Common myeloid progenitor, CD34-positive (primary cell): ENCODE measurements around the gene PALD1.
A peak's percentile ranks its signal among the peaks of the same experiment; 100 is the strongest.

Source experiments
- CTCF ChIA-PET: fragments of 350-600 bp; sonication (Branson Sonifier 250); formaldehyde crosslinking; loops from one replicate; lab custom pipeline; 2021; ENCODE audit warnings: antibody characterized with exemption; lab: Charles Lee
- POLR2A ChIA-PET: fragments of 350-600 bp; sonication (Branson Sonifier 250); formaldehyde crosslinking; loops from one replicate; lab custom pipeline; 2021; ENCODE audit warnings: antibody characterized with exemption; lab: Charles Lee
- DNase-seq, 3 donors: peaks; one replicate each; pipeline versions ENCODE4 v3.0.0 to v3.0.0-alpha.2; 2013
- H3K27ac ChIP-seq, 2 experiments: 1 replicate in 1 of 2; 2 replicates in 1 of 2; pipeline ENCODE4 v1.7.0; 2013; ENCODE audit warnings: inconsistent platforms in 2 of 2, low read length in 2 of 2, mild to moderate bottlenecking in 2 of 2, low read depth in 1 of 2, moderate library complexity in 1 of 2; ENCODE audit not compliant: severe bottlenecking in 2 of 2, insufficient read depth in 1 of 2, poor library complexity in 1 of 2
- H3K27me3 ChIP-seq, 5 experiments: replicated peaks in 2 of 5; 1 replicate in 3 of 5; 2 replicates in 2 of 5; pipeline versions ENCODE4 v1.6.1 to v1.7.0; 2013; ENCODE audit warnings: low read length in 4 of 5, mild to moderate bottlenecking in 2 of 5, moderate library complexity in 2 of 5, inconsistent platforms in 1 of 5; ENCODE audit not compliant: insufficient read depth in 5 of 5, control insufficient read depth in 4 of 5
- H3K36me3 ChIP-seq, 4 experiments: 1 replicate in 2 of 4; 2 replicates in 2 of 4; pipeline versions ENCODE4 v1.6.1 to v1.7.0; 2013; ENCODE audit warnings: low read length in 3 of 4, control low read depth in 1 of 4, mild to moderate bottlenecking in 1 of 4; ENCODE audit not compliant: control insufficient read depth in 4 of 4, insufficient read depth in 4 of 4
- H3K4me1 ChIP-seq, 4 experiments: 1 replicate in 3 of 4; 2 replicates in 1 of 4; pipeline versions ENCODE4 v1.6.1 to v1.7.1; 2013; ENCODE audit warnings: low read length in 3 of 4, mild to moderate bottlenecking in 3 of 4, control low read depth in 1 of 4, inconsistent platforms in 1 of 4, moderate library complexity in 1 of 4; ENCODE audit not compliant: control insufficient read depth in 4 of 4, insufficient read depth in 4 of 4; ENCODE audit errors: control extremely low read depth in 1 of 4
- H3K4me3 ChIP-seq, 7 experiments: 1 replicate in 4 of 7; 2 replicates in 3 of 7; pipeline versions ENCODE4 v1.5.1 to v1.7.0; 2013; ENCODE audit warnings: mild to moderate bottlenecking in 7 of 7, low read length in 6 of 7, moderate library complexity in 6 of 7, inconsistent platforms in 2 of 7, low read depth in 2 of 7, control low read depth in 1 of 7; ENCODE audit not compliant: insufficient read depth in 4 of 7, control insufficient read depth in 1 of 7; ENCODE audit errors: extremely low read depth in 1 of 7
- H3K9me3 ChIP-seq, 5 experiments: 1 replicate in 4 of 5; 2 replicates in 1 of 5; pipeline versions ENCODE4 v1.6.1 to v1.7.1; 2013; ENCODE audit warnings: low read length in 4 of 5, mild to moderate bottlenecking in 2 of 5, inconsistent platforms in 1 of 5, low read depth in 1 of 5, moderate library complexity in 1 of 5; ENCODE audit not compliant: control insufficient read depth in 4 of 5, insufficient read depth in 2 of 5; ENCODE audit errors: control extremely low read depth in 1 of 5
- WGBS: methylation state at CpG from one replicate; pipeline ENCODE4 v1.1.5; 2013; ENCODE audit not compliant: insufficient coverage; 5-methylcytosine and 5-hydroxymethylcytosine counted together

The PALD1 gene

DNA sequence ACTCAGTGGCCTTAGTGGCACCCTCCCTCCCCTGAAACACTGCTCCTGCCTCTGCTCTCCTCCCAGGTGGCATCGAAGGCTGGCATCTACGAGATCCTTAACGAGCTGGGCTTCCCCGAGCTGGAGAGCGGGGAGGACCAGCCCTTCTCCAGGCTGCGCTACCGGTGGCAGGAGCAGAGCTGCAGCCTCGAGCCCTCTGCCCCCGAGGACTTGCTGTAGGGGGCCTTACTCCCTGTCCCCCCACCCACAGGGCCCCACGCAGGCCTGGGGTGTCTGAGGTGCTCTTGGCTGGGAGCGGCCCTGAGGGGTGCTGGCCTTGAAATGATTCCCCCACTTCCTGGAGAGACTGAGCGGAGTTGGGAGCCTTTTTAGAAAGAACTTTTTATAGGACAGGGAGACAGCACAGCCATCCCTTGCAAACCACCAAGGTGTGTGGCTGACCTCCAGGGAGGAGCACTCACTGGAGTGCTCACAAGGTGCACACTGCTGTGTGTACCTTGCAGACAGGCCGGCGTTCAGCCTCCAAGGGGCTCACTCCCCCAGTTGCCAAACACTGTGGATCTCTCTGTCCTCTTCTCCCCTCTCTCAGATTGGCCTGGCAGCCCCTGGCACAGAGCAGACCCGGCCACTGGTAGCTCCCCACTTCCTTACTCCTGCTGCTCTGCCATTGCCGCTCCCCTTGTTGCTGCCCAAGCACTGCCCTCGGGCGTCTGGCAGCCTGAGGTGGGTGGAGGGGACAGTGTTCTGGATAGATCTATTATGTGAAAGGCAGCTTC lies 88.1 kb downstream of the PALD1 start:
- Histone ChIP-seq H3K4me3 (no peak overlapping the region), H3K27ac (no peak overlapping the region), H3K36me3 (peaks cover 0 to 3% (median 0%) of the 10 kb centered on the region in 4 experiments), H3K27me3 (no peaks in the 10 kb centered on the region), H3K4me1 (peaks cover 0 to 85% (median 32%) of the 10 kb centered on the region in 4 experiments), H3K9me3 (no peaks in the 10 kb centered on the region)
- POLR2A ChIA-PET = no interaction called here
- whole genome bisulfite sequencing = 96% methylated on average over 13 of the region's 18 CpGs
- CTCF ChIA-PET = interaction anchor here (0.7 to 1.6 kb wide), 8 partner anchors 8 to 313 kb away, joined by 3 to 4 read pairs (median 3); no protein-coding TSS in a partner anchor
- DNase-seq = no peak

DNA sequence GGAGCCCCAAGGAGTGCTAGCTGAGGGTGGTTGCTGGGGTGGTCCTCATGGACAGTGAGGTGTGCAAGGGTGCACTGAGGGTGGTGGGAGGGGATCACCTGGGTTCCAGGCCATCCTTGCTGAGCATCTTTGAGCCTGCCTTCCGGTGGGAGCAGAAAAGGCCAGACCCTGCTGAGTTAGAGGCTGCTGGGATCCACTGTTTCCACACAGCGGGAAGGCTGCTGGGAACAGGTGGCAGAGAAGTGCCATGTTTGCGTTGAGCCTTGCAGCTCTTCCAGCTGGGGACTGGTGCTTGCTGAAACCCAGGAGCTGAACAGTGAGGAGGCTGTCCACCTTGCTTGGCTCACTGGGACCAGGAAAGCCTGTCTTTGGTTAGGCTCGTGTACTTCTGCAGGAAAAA lies 89.0 kb downstream of the PALD1 start:
- CTCF ChIA-PET = interaction anchor here (0.7 to 1.4 kb wide), 4 partner anchors 24 to 253 kb away, joined by 3 to 4 read pairs (median 3); no protein-coding TSS in a partner anchor

DNA sequence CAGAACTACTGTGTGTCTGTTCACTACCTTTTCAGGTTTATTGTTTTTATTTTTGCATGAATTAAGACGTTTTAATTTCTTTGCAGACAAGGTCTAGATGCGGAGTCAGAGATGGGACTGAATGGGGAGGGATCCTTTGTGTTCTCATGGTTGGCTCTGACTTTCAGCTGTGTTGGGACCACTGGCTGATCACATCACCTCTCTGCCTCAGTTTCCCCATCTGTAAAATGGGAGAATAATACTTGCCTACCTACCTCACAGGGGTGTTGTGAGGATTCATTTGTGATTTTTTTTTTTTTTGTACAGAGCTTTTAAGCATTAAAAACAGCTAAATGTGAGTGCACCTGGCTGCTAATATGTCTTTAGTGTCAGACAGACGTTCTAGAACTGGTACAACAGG lies 89.5 kb downstream of the PALD1 start:
- 78% methylated on average over 1 of the region's 3 CpGs for WGBS

More for the DNA sequence above, 89.0 kb downstream of the PALD1 start:
- WGBS = 89% methylated on average over 4 of the region's 4 CpGs
- Histone ChIP-seq H3K27me3 (no peaks in the 10 kb centered on the region), H3K4me1 (peaks cover 0 to 78% (median 30%) of the 10 kb centered on the region in 4 experiments), H3K27ac (no peak overlapping the region), H3K4me3 (no peak overlapping the region), H3K9me3 (no peaks in the 10 kb centered on the region), H3K36me3 (peaks cover 0 to 3% (median 0%) of the 10 kb centered on the region in 4 experiments)
- POLR2A ChIA-PET = no interaction called here
- no peak for DNase-seq

DNA sequence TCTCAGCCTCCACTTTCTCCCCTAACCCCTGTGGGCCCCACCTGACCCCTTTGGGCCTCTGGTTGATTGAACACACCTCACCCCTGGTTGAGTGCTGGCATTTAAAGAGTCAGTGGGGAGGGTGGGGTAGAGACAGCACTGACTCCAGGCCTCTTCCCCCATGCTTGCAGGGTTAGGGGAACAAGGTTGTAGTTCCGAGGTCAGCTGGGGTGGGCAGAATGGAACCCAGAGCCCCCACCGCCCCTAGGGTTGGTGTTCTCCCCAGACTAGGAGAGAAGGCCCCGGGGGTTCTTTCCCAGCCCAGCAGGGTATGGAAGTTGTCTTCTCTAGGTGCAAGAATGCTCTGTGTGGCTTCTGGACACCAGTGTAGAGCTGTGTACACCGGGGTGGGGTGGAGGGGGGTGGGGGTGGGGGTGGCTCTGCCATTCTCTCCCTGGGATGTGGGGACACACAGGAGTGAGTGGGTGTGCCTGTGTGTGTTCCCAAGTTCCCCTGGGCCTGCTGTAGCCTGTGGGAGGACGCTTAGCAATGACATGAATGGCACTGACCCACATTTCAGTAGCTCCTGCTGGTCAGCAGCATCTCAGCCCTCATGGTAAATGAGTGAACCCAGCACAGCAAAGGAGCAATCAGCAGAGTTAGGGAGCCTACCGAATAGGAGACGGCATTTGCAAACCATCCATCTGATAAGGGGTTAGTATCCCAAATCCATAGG lies 90.4 kb downstream of the PALD1 start:
- POLR2A ChIA-PET = interaction anchor here (1.0 kb wide), 1 partner anchor 7 kb away, joined by 3 read pairs; no protein-coding TSS in a partner anchor
- H3K27me3 ChIP-seq = no peaks in the 10 kb centered on the region
- H3K9me3 ChIP-seq = no peaks in the 10 kb centered on the region
- WGBS = 91% methylated on average over 5 of the region's 7 CpGs
- H3K27ac ChIP-seq = no peak overlapping the region
- H3K4me3 ChIP-seq = peak overlapping the region in 1 of 7 experiments; percentile 19
- CTCF ChIA-PET = interaction anchor here (0.6 to 1.4 kb wide), 4 partner anchors 9 to 192 kb away, joined by 3 to 4 read pairs (median 3); no protein-coding TSS in a partner anchor
- H3K4me1 ChIP-seq = peaks cover 0 to 76% (median 30%) of the 10 kb centered on the region in 4 experiments
- H3K36me3 ChIP-seq = peaks cover 0 to 3% (median 0%) of the 10 kb centered on the region in 4 experiments
- no peak for DNase-seq

More for the DNA sequence above, 89.5 kb downstream of the PALD1 start:
- Histone ChIP-seq H3K27me3 (no peaks in the 10 kb centered on the region), H3K4me3 (no peak overlapping the region), H3K36me3 (peaks cover 0 to 3% (median 0%) of the 10 kb centered on the region in 4 experiments), H3K4me1 (peaks cover 0 to 75% (median 30%) of the 10 kb centered on the region in 4 experiments), H3K27ac (no peak overlapping the region), H3K9me3 (no peaks in the 10 kb centered on the region)
- ChIA-PET POLR2A (interaction anchor here (1.0 kb wide), 1 partner anchor 8 kb away, joined by 3 read pairs; no protein-coding TSS in a partner anchor), CTCF (interaction anchor here (1.0 to 1.4 kb wide), 3 partner anchors 24 to 253 kb away, joined by 3 to 4 read pairs (median 3); no protein-coding TSS in a partner anchor)
- no peak for DNase-seq

DNA sequence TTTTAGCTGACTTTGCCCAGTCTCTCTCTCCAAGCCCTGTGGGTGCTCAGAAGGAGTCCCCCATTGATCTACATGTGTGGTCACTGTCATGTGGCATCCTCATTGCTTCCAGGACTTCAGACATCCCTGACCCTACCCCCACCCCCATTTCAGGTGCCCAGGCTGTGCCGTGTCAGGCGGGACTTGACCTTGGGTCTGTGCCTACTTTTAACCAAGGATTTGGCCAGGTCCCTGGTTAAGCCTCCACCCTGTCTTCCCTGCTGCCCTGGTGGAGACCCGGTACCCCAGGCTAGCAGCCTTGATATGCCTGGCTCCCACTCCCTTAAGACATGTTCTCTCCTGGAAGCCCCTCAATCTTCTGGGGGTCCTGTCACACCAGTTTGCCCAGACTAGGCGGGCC lies 92.7 kb downstream of the PALD1 start:
- 90% methylated on average over 3 of the region's 4 CpGs for WGBS

DNA sequence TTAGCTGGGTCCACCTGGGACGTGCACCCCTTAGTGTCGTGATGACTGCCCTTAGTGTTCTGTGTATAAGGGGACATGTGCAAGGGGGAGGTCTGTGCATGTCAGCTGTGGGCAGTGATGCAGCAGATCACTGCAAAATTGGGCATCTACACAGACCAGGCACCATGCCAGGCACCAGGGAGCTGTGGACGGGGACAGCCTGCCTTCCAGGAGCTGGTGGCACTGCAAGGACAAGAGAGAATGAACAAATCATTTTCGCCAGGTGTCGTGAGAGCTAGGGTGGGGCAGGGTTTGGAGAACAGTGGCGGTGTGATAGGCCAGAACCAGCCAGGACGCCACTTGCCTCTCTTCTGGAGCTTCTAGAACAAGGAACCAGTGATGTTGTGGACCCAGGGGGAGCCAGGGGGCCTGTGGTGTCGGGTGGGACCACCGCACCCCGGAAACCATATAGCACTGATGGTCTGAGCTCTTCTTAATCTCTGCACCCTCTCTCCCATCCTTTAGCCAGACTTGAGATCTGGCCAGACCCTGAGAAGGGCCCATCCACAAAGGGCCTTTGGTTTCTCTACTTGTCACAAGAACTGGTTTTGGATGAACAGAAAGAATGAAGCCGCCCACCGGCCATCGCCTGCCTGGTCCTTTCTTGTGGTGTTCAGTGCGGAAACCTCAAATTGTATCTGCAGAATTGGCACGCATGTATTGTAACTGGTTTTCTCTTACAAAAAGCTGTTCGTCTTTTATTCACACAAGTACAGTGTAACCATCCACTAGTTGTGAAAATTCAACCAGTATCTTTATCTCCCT lies 93.3 kb downstream of the PALD1 start:
- WGBS = 84% methylated on average over 14 of the region's 16 CpGs
- no peak for DNase-seq
- peaks cover 10 to 74% (median 37%) of the 10 kb centered on the region in 4 experiments for H3K4me1 ChIP-seq
- no peak overlapping the region for H3K27ac ChIP-seq
- ChIA-PET CTCF (interaction anchor here (1.2 to 2.2 kb wide), 5 partner anchors 11 to 23 kb away, joined by 3 to 7 read pairs (median 4); no protein-coding TSS in a partner anchor), POLR2A (no interaction called here)
- H3K36me3 ChIP-seq = no peaks in the 10 kb centered on the region
- no peak overlapping the region for H3K4me3 ChIP-seq
- no peaks in the 10 kb centered on the region for H3K9me3 ChIP-seq
- H3K27me3 ChIP-seq = no peaks in the 10 kb centered on the region

More for the DNA sequence above, 92.7 kb downstream of the PALD1 start:
- peaks cover 6 to 74% (median 31%) of the 10 kb centered on the region in 4 experiments for H3K4me1 ChIP-seq
- CTCF ChIA-PET = interaction anchor here (1.0 to 2.2 kb wide), 6 partner anchors 10 to 23 kb away, joined by 3 to 7 read pairs (median 5); no protein-coding TSS in a partner anchor
- H3K27ac ChIP-seq = no peak overlapping the region
- no peaks in the 10 kb centered on the region for H3K9me3 ChIP-seq
- POLR2A ChIA-PET = no interaction called here
- H3K27me3 ChIP-seq = no peaks in the 10 kb centered on the region
- H3K36me3 ChIP-seq = no peaks in the 10 kb centered on the region
- no peak for DNase-seq
- H3K4me3 ChIP-seq = no peak overlapping the region
